ENCODE data around the gene HAT1. TPM values are rescaled to one million over a fixed set of nuclear protein-coding genes. Genes with fewer than 3 reads are reported as not detected.

Gene HAT1
- total RNA-seq, 1 experiment from 2014 or later: 74.3 TPM

GRCh38 chr2:171985076-171985475, 62.8 kb downstream of the HAT1 start:
- no peaks in the 10 kb centered on the region; the same call in 1 of the 2 replicates for H3K4me1 ChIP-seq
- no TSS peak for BruUV-seq (replicated peaks)
- no peaks in the 10 kb centered on the region for H3K9me3 Mint-ChIP-seq (ENCODE audit: unreplicated experiment)

GRCh38 chr2:171986778-171987177, 64.5 kb downstream of the HAT1 start:
- BruUV-seq (replicated peaks): no TSS peak
- H3K27me3 ChIP-seq (replicated peaks; ENCODE audit: control insufficient read depth, insufficient read depth, low read length): no peaks in the 10 kb centered on the region
- POLR2A ChIA-PET: no interaction called here
- H3K9me3 Mint-ChIP-seq (ENCODE audit: unreplicated experiment): no peaks in the 10 kb centered on the region
- H3K4me1 Mint-ChIP-seq (ENCODE audit: low read depth, unreplicated experiment): no peaks in the 10 kb centered on the region
- peaks cover 16% of the 10 kb centered on the region for H3K36me3 Mint-ChIP-seq (ENCODE audit: insufficient read depth, unreplicated experiment)
- no peak overlapping the region for H3K27ac Mint-ChIP-seq (ENCODE audit: unreplicated experiment)
- H3K4me3 Mint-ChIP-seq (ENCODE audit: unreplicated experiment): no peak overlapping the region
- CTCF ChIA-PET: no interaction called here
- no peaks in the 10 kb centered on the region for H3K27me3 Mint-ChIP-seq (ENCODE audit: insufficient read depth, unreplicated experiment)
- intact Hi-C loops (cut with micrococcal nuclease; ENCODE audit: unreplicated experiment): no loop called here
- TF ChIP-seq CTCF (IDR thresholded peaks at IDR 0.05; ENCODE audit: insufficient read depth in 1 of 2, low read depth in 1 of 2, low read length in 1 of 2, severe bottlenecking in 1 of 2, unreplicated experiment in 1 of 2): no peak
- H3K36me3 ChIP-seq (ENCODE audit: control insufficient read depth, insufficient read depth, low read length): peaks cover 1% of the 10 kb centered on the region; the same call in 1 of the 2 replicates
- H3K9me3 ChIP-seq: no peaks in the 10 kb centered on the region
- DNase-seq: no peak
- no peak overlapping the region for H3K4me3 ChIP-seq (ENCODE audit: low read depth, low read length)
- H3K4me1 ChIP-seq: no peaks in the 10 kb centered on the region; the same call in 1 of the 2 replicates

More at GRCh38 chr2:171985076-171985475, 62.8 kb downstream of the HAT1 start:
- Histone ChIP-seq H3K4me3 (ENCODE audit: low read depth, low read length) (no peak overlapping the region), H3K36me3 (ENCODE audit: control insufficient read depth, insufficient read depth, low read length) (peaks cover 1% of the 10 kb centered on the region; the same call in 1 of the 2 replicates), H3K27me3 (replicated peaks; ENCODE audit: control insufficient read depth, insufficient read depth, low read length) (no peaks in the 10 kb centered on the region), H3K9me3 (no peaks in the 10 kb centered on the region)
- H3K4me3 Mint-ChIP-seq (ENCODE audit: unreplicated experiment): no peak overlapping the region
- no peaks in the 10 kb centered on the region for H3K4me1 Mint-ChIP-seq (ENCODE audit: low read depth, unreplicated experiment)
- H3K36me3 Mint-ChIP-seq (ENCODE audit: insufficient read depth, unreplicated experiment): peaks cover 16% of the 10 kb centered on the region
- ChIA-PET POLR2A (no interaction called here), CTCF (interaction anchor here (1.4 kb wide), 1 partner anchor 142 kb away, joined by 7 read pairs; no protein-coding TSS in a partner anchor)
- no peaks in the 10 kb centered on the region for H3K27me3 Mint-ChIP-seq (ENCODE audit: insufficient read depth, unreplicated experiment)
- no peak for TF ChIP-seq CTCF (IDR thresholded peaks at IDR 0.05; ENCODE audit: insufficient read depth in 1 of 2, low read depth in 1 of 2, low read length in 1 of 2, severe bottlenecking in 1 of 2, unreplicated experiment in 1 of 2)
- intact Hi-C loops (cut with micrococcal nuclease; ENCODE audit: unreplicated experiment): no loop called here
- H3K27ac Mint-ChIP-seq (ENCODE audit: unreplicated experiment): no peak overlapping the region
- DNase-seq: no peak

DNA sequence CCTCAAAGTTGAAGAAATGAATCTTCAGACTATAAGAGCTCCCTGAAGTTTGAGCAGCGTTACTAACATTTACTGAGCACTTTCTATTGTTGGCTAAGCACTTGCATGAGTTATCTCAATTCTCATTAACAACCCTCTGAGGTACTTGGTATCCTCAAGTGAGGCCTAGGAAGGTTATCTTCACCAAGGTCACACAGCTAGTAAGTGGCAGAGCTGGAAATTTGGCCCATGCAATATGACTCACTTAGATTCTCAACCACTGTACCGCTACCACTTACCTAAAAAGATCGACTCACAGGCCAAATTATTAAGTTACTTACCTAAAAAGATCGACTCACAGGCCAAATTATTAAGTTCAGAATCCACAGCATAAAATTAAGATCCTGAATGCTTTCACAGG, 68.8 kb downstream of the HAT1 start:
- no peaks in the 10 kb centered on the region for H3K4me1 Mint-ChIP-seq (ENCODE audit: low read depth, unreplicated experiment)
- POLR2A ChIA-PET: no interaction called here
- Histone ChIP-seq H3K27me3 (replicated peaks; ENCODE audit: control insufficient read depth, insufficient read depth, low read length) (no peaks in the 10 kb centered on the region), H3K36me3 (ENCODE audit: control insufficient read depth, insufficient read depth, low read length) (no peaks in the 10 kb centered on the region), H3K4me3 (ENCODE audit: low read depth, low read length) (no peak overlapping the region), H3K9me3 (no peaks in the 10 kb centered on the region), H3K4me1 (no peaks in the 10 kb centered on the region)
- H3K27me3 Mint-ChIP-seq (ENCODE audit: insufficient read depth, unreplicated experiment): no peaks in the 10 kb centered on the region
- CTCF ChIA-PET: no interaction called here
- H3K4me3 Mint-ChIP-seq (ENCODE audit: unreplicated experiment): no peak overlapping the region
- no peaks in the 10 kb centered on the region for H3K9me3 Mint-ChIP-seq (ENCODE audit: unreplicated experiment)
- BruUV-seq (replicated peaks): no TSS peak
- intact Hi-C loops (cut with micrococcal nuclease; ENCODE audit: unreplicated experiment): no loop called here
- DNase-seq: no peak
- H3K36me3 Mint-ChIP-seq (ENCODE audit: insufficient read depth, unreplicated experiment): no peaks in the 10 kb centered on the region
- no peak for TF ChIP-seq CTCF (IDR thresholded peaks at IDR 0.05; ENCODE audit: insufficient read depth in 1 of 2, low read depth in 1 of 2, low read length in 1 of 2, severe bottlenecking in 1 of 2, unreplicated experiment in 1 of 2)
- no peak overlapping the region for H3K27ac Mint-ChIP-seq (ENCODE audit: unreplicated experiment)

Data from Caco-2 (cell line).